LoVo (cell line): ENCODE measurements around the gene GPAT2.
"Not testable (repeated sequence)": the region's sequence is repeated elsewhere in the genome, so short reads cannot be mapped to it uniquely, and the experiment has no call there.

Experiments
- DNase-seq: peaks from one replicate; pipeline ENCODE4 v3.0.0-alpha.2; 2016; ENCODE audit warnings: low spot score

GPAT2 gene

DNA sequence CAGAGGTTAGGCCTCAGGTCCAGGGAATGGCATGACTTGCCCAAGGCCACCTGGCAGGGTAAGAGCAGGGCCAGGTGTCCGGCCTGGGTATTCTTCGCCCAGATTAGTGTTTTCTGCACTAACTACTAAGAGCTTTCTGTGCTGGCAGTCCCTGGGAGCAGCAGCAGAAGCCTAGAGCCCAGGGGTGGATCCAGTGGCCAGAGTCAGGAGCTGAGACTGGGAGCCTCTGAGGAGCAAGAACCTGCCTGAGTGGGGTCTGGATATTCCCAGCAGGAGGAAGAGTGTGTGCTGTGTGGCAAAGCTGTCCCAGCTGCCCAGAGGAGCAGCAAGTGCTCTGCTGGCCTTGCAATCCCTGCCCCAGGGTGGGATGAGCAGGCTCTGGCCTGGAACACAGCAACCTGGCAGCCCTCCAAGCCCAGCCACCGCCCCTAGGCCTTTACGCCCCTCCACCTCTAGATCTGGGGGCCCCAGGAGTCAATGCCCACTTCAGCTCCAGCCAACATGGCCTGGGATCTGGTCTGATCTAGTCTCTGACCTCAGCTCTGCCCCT lies 30.7 kb upstream of the GPAT2 start:
- DNase-seq: no peak

DNA sequence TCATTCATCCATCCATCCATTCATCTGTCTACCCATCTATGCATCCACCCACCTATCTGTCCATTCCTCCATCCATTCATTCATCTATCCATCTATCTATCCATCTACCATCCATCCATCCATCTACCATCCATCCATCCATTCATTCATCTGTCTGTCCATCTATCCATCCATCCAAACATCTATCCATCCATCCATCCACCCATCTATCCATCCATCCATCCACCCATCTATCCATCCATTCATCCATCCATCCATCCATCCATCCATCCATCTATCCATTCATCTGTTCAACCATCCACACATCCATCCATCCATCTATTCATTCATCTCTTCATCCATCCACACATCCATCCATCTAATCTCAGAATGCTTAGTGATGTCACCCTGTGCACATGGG lies 30.0 kb upstream of the GPAT2 start:
- not testable (repeated sequence) for DNase-seq

DNA sequence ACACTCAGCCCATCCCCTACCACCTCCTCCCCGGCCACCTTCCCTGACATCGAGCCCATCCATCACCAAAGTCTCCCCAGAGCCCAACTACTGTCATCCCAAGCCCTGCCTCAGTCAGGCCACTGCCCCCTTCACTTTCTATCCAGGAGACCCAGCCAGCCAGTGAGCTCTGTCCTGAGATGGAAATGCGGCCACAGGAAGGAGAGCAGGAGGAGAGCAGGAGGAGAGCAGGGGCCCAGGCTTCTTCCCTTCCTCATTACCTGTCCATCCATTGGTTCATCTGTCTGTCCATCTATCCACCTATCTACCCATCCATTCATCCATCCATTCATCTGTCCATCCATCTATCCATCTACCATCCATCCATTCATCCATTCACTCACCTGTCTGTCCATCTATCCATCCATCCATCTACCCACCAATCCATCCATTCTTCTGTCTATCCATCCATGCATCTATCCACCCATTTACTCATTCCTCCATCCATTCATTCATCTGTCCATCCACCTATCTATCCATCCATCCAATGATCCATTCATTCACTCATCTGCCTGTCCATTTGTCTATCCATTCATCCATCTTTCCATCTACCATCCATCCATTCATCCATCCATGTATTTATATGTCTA lies 29.4 kb upstream of the GPAT2 start:
- DNase-seq: not testable (repeated sequence)

DNA sequence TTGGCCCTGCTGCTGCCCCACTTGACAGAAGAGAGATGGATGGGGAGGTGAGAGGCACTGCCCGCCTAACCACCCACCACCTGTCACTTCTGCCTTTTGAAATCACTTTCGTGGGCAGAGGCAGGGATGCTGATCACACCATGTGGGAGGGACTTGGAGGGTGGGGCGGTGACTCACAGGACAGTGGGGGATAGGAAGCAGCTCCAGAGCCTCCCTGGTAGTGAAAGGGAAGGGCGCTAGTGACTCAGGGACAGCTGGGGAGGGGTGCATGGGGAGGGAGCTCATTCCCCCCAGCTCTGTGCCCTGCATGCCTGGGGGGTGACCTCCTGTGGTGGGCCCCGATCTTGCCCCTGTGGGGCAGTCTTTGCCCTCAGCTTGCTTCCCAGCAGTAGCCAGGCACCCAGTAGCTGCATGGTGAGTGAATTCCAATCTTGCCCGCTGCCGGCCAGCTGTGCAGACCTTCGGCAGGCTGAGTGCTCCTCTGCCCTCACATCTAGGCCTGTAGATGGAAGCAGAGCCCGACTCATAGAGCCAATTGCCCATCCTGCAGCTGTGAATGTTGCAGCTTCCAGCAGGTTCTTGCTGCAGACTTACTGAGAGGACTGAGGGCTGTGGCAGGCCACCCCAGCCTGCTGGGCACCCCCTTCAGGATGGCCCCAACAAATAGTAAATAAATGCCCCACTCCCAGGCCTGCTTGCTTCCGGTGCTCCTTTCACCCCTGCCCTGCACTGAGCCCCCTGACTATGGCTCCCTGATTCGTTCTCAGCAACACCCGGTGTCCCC lies 28.6 kb upstream of the GPAT2 start:
- not testable (repeated sequence) for DNase-seq

DNA sequence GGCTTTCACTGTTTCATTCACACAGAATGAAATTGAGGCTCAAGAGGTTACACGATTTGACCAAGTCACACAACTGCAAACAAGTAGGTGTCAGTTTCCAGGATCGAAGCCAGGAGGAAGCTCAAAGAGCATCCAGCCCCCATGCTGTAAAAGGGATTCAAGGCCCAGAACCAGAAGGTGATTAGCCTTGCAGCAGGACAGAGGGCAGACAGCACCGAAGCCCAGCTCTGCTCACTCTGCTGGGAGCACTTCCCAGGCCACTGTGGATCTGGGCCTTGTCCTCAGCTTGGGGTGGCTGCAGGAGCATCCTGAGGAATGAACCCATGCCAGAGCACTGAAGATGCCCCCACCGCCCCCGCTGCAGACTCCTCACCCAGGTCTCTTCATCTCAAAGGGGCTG lies 27.8 kb upstream of the GPAT2 start:
- DNase-seq: not testable (repeated sequence)

DNA sequence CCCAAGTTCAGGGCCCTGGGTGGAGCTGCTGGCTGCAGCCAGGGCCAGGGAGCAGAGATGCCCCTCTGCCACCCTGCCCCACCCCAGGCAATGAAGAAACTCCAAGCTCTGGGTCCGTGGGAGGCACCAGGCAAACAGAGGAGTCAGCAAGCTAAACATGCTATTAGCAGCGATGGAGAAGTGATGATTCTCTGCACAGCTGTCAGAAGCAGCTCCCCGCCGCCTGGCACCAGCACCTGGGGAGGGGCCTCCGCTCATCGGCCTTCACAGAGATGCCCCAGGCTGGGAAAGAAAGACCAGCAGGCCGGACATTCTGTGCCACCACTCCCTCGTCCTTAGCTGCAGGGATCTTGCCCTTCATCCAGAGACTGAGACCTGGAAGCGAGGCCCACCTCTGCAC lies 27.2 kb upstream of the GPAT2 start:
- DNase-seq: not testable (repeated sequence)

DNA sequence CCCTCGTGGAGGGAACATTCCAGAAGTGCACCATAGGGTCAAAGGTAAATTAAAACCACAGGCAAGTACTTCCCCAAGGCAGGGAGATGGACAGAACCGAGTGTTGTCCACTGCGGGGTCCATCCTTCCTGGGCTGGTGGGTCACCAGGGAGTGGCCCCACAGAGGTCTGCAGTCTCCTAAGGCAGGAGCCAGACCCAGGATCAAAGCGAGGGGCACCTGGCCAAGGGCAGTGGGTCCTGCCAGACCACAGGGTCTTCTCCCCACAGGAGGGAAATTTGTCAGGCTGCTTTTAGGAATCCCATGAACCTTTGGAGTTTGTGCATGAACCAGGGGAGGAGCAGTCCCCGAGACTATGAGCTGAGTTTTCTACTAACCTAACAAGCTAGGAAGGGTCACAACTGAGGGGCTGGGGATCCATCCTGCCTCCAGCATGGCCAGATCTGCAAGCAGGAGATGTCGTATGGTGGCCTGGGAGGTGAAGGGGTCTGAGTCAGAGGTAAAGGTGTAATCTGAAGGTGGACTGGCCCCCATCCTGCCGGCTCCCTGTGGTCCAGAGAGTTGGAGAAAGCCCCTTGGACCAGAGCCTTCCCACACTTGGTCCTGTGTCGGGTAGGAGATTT lies 26.6 kb upstream of the GPAT2 start:
- not testable (repeated sequence) for DNase-seq

GRCh38 chr2:96060325-96060724 lies 25.6 kb upstream of the GPAT2 start:
- not testable (repeated sequence) for DNase-seq

- DNase-seq: not testable (repeated sequence)
Measured at GRCh38 chr2:96059443-96059842, 24.7 kb upstream of the GPAT2 start.

DNA sequence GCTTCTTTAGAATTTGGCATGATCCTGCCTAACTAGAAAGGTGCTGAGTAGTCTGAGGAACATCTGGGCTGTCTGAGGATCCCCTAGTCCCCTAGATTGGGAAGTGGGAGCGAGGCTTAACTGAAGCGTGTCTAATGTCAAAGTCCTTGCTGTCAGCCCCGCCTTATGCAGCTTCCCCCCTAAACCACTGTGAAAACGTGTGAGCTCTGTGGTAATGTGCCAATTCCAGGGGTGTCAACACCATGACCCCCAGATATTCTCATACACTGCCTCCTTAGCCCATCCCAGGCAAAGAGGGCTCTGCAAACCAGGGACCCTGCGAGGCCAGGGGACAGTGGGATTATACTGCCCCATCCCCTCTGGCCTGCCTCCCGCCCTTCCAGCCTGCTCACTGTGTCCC lies 21.1 kb upstream of the GPAT2 start:
- not testable (repeated sequence) for DNase-seq

DNA sequence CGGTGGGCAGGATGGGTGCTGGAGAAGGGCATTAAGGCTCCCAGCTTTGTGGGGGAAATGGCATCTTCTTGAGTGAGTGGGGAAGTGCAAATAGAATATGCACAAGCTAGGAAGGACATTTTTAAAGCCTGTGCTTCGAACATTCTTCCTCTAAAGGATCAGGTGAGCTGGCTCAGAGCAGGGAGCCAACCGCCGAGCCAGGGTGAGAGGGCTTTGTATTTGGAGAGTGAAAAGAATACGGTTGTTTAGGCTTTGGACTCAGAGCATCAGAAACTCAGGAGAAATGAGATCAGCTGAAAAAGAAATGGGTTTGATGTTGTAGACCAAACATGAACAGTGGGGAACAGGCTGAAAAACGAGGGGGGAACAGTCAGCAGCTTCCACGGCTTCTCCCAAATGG lies 19.8 kb upstream of the GPAT2 start:
- not testable (repeated sequence) for DNase-seq

DNA sequence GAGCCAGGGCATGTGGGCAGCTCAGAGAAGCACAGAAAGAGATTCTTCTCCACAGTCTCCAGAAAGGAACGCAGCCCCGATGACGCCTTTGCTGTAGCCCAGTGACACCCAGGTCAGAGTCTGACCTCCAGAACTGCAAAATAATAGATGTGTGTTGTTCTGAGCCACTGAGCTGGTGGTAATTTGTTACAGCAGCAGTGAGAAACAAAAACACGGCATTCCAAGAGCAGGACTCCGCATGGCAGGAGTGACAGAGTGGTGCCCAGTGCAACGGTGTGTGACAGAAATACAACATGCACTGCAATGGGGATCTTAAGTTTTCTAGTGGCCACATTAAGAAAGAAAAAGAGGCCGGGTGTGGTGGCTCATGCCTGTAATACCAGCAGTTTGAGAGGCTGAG lies 18.7 kb upstream of the GPAT2 start:
- DNase-seq: not testable (repeated sequence)

DNA sequence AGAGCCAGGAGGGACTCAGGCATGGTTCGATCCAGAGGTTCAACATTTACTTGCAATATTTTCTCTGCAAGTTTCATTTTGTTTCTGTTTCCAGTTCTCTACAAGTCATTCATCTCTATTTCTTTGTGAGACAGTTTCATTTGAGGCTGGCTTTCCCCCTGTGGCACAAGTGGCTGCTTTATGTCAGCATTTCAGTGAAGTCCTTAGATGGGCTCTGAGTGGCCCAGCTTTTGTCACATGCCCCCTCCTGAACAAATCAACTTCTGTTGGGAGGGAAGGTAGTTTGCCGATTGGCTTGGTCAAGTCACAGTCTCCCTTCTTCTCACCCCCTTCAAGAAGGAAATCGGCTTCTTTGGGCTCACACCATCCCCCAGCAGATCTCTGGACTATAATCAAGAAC lies 17.9 kb upstream of the GPAT2 start:
- not testable (repeated sequence) for DNase-seq

DNA sequence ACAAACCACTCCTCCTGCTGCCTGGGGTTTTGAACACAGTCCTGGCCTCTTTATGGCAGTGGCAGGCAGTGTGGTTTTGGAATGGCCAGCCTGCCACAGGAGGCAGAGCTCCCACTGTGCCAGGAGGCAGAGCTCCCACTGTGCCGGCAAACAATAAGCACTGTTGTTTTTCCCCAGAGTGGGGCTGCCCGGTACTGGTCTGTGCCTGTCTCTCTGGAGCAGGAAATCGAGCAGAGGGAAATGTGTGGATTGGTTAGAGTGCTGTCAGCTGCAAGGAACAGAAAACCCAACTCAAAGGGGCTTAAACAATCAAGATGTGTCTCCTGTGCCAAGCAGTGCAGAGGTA lies 15.2 kb upstream of the GPAT2 start:
- DNase-seq: not testable (repeated sequence)

- DNase-seq: not testable (repeated sequence)
Measured at GRCh38 chr2:96049049-96049916, 14.6 kb upstream of the GPAT2 start.

GRCh38 chr2:96035554-96035953 lies 838 bp upstream of the GPAT2 start:
- not testable (repeated sequence) for DNase-seq

DNA sequence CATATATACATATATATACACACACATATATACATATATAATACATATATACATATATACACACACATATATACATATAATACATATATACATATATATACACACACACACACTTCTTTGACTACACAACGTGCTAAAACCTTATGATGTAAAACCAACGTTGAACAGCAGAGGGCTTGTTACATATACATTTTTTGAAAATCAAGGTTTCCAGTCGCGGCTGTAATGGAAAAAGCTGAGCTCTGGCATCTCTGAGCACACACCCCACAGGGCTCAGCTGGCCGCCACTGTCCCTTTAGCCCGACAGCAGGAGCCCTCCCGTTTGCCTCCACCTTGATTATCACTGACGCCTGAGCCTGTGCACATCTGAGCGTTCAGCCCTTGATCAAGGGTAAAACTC lies 719 bp downstream of the GPAT2 start:
- DNase-seq: not testable (repeated sequence)

DNA sequence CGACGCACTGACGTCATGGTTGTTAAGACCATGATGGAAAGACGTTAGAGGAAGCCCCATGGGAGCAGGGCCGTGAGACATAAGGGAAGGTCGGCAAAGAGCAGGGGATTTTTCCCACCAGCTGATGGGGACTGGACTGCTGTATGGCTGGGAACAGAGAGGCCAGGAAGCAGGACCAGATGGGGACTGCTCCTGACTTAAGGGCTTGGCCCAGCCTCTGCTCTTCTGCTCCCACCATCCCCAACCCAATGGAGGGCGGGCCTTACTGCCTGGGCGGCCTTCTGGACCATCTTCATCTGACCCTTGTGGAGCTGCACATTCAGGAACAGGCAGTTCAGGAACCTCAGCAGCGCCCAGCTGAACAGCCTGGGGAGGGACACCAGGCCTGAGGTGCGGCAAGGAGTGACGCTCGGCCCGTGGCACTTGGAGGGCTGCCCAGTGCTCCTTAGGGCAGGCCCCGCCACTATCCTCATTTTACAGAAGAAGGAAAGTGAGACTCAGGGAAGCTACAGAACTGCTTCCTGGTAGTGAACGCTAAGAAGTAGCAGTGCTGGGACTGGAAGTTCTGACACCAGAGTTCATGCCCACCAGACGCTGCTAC lies 6.9 kb downstream of the GPAT2 start:
- not testable (repeated sequence) for DNase-seq

DNA sequence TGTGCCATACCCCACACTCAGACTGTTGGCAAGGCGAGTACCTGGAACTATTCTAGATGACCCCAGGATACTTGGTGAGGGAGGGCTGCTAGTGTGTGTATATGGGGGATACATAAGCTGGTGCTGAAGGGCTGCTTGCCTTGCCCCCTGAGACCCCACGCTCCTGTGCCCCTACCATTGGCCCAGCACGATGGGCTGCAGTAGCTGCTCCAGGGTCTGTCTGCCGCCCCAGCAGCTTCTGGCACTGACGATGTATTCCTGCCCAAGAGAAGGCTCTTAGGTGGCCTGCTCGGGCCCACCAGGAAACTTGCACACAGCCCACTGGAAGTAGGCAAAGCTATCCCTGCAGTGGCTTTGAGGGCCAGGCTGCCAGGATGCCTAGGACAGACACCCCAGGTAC lies 9.0 kb downstream of the GPAT2 start:
- not testable (repeated sequence) for DNase-seq

DNA sequence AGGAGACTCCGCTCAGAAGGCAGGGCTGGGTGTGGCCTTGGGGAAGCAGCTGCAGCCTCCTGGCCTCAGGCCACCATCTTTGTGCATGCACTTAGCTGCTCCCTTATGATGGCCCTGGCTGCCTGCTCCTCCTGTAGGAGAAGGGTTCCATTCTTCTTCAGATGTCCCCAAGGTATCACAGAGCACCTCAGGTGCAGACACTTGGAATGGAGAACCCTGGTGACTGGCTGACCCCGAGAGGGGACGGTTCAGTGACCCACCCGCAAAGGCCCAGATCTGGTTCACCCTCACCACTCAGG lies 9.6 kb downstream of the GPAT2 start:
- DNase-seq: no peak

GRCh38 chr2:96024336-96025193 lies 10.2 kb downstream of the GPAT2 start:
- no peak for DNase-seq
